HG03066 (cell line): ENCODE measurements around the gene TXNRD3.

Experiments used
- ATAC-seq: cut with Tn5 transposase; IDR thresholded peaks from one replicate; pipeline ENCODE4 v1.9.1; 2021; ENCODE audit warnings: low read depth; ENCODE audit not compliant: unreplicated experiment

Gene TXNRD3

GRCh38 chr3:126672741-126673140 is 17.8 kb upstream of the TXNRD3 start:
- ATAC-seq = no peak

- ATAC-seq = no peak
These were observed 17.4 kb upstream of the TXNRD3 start for GRCh38 chr3:126672340-126672739.

GRCh38 chr3:126671521-126671920 is 16.6 kb upstream of the TXNRD3 start:
- ATAC-seq = no peak

GRCh38 chr3:126668450-126669401 is 13.8 kb upstream of the TXNRD3 start:
- ATAC-seq = no peak

GRCh38 chr3:126667631-126668449 is 12.9 kb upstream of the TXNRD3 start:
- no peak for ATAC-seq

GRCh38 chr3:126666658-126667528 is 12.0 kb upstream of the TXNRD3 start:
- ATAC-seq = no peak

GRCh38 chr3:126665959-126666657 is 11.2 kb upstream of the TXNRD3 start:
- no peak for ATAC-seq

GRCh38 chr3:126665221-126665936 is 10.5 kb upstream of the TXNRD3 start:
- ATAC-seq = no peak

- ATAC-seq = no peak
These were observed 9.8 kb upstream of the TXNRD3 start for GRCh38 chr3:126664591-126665214.

GRCh38 chr3:126663750-126664149 is 8.8 kb upstream of the TXNRD3 start:
- no peak for ATAC-seq

- ATAC-seq = no peak
These were observed 8.3 kb upstream of the TXNRD3 start for GRCh38 chr3:126663257-126663656.

- no peak for ATAC-seq
These were observed 6.8 kb upstream of the TXNRD3 start for GRCh38 chr3:126661532-126662364.

- ATAC-seq = no peak
These were observed 5.3 kb upstream of the TXNRD3 start for GRCh38 chr3:126659915-126660886.

- no peak for ATAC-seq
These were observed 3.7 kb upstream of the TXNRD3 start for GRCh38 chr3:126658584-126658983.

GRCh38 chr3:126657901-126658300 is 3.0 kb upstream of the TXNRD3 start:
- no peak for ATAC-seq

- no peak for ATAC-seq
These were observed 1.6 kb upstream of the TXNRD3 start for GRCh38 chr3:126656371-126657134.
